SU-DHL-6 (cell line): Measurements from ENCODE around the gene TNIK.

Experiments used
- CTCF ChIP-seq: fragments of 200-600 bp; sonication (generic); IDR thresholded peaks from one replicate; pipeline ENCODE4 v1.5.1; 2017; ENCODE audit warnings: antibody characterized with exemption, mild to moderate bottlenecking, low read length, moderate library complexity; ENCODE audit not compliant: insufficient read depth, poor library complexity, severe bottlenecking
- EZH2phosphoT487 ChIP-seq: fragments of 200-600 bp; sonication (generic), shearing (Covaris generic); conservative IDR thresholded peaks from 2 replicates; pipeline ENCODE4 v1.6.1; 2018; ENCODE audit warnings: mild to moderate bottlenecking, antibody characterized with exemption, low read length, moderate library complexity, mixed read lengths

- no peak for TF ChIP-seq CTCF
- no peak for TF ChIP-seq EZH2phosphoT487
Observed at GRCh38 chr3:171127611-171128010, 332.6 kb downstream of the TNIK start.
